NCI-H748 treated with DMSO at 0.1 percent for 48 hours (cell line): ENCODE results near the gene ARHGAP1.

Source experiments
- DNase-seq: peaks from one replicate; lab custom pipeline; 2025; lab: John Stamatoyannopoulos, UW

ARHGAP1 gene

DNA sequence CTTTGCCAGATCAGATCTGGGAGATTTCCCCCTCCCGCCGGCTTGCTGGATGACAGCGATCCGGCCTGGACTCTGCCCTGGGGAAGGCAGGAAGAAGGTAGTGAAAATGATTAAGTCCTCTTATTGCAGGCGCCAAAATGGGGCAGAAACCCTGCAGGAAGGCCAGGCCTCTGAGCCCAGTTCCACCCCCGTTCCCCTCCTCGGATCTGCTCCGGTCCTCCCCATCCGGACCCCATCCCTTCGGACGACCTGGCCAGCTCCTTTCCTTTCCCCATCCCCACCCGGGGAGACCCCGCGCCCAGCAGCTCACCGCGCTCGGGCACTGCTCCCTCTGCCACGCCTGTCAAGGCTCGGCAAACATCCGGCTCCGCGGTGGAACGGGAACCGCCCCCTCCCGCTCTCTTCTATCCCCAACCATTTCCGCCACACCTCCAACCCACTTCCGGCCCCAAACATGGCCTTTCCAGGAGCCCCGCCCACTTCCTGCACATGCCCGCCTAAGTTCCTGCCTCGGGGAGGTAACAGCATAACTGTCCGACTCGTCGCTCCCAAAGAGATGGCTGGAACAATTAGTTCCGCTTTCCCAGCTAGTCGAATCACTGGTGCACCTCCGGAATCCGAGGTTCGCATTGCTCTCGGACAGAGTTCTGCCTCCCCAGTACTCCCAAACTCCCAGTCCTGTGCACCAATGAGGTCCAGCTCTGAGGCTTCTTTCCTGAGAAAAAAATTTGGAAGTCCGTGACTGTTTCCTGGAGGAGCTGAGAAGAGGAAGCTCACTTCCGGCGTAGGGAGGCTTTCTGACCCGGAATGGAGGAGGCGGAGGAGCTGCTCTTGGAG is at the start of gene ARHGAP1, which contains the start of gene ZNF408:
Gene ARHGAP1, minus strand, starts transcription at position 379 of the 837 bp plus-strand sequence. CDS start 4,512 bp downstream, outside the sequence.
Gene ZNF408, plus strand, starts transcription at position 791 of the 837 bp plus-strand sequence. Its CDS starts 17 bp downstream, at position 808.
- DNase-seq: peak; percentile 98

DNA sequence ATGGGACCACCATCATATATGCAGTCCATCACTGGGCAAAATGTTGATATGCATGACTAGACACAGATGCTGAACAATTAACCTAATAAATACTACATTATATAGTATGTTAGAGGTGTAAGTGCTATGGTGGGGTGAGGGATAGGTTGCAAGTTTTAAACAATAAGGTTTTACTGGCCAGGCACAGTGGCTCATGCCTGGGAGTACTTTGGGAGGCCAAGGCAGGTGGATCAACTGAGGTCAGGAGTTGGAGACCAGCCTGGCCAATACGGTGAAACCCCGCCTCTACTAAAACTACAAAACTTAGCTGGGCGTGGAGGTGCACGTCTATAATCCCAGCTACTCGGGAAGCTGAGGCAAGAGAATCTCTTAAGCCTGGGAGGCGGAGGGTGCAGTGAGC is 46.7 kb upstream of the ARHGAP1 start:
- no peak for DNase-seq

DNA sequence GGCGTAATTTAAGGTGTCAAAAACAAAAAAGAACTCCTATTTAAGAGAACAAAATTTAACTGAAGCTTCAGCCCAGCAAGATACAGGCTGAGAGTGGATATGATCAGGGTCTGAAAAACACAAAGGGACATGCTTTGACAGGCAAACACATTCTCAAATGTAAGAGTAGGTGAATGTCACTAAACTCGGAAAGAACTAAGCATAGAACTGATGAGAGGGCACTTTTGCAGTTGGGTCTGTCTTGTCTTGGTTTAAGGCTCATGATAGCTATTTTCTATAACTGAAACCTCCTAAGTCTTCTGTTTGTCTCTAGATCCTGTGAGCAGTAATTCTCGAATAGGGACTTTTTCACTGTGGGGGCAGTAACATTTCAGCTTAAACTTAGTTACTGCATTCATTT is 45.6 kb upstream of the ARHGAP1 start:
- DNase-seq: no peak

DNA sequence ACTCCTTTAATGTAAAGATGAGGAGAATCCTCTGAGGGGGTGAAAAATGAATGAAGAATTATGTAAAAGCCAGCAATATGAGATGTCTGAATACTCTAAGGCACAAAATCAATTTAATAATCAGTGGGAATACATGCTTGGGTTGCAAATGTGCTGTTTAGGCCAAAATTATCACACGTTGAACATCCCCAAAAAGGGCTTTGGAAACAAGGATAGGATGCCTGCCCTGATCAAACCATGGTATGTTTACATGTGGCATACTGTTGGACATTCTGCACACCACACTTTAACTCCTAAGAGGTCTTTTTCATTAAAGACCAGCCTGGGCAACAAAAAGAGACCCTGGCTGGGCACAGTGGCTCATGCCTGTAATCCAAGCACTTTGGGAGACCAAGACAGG is 44.9 kb upstream of the ARHGAP1 start:
- DNase-seq: no peak

DNA sequence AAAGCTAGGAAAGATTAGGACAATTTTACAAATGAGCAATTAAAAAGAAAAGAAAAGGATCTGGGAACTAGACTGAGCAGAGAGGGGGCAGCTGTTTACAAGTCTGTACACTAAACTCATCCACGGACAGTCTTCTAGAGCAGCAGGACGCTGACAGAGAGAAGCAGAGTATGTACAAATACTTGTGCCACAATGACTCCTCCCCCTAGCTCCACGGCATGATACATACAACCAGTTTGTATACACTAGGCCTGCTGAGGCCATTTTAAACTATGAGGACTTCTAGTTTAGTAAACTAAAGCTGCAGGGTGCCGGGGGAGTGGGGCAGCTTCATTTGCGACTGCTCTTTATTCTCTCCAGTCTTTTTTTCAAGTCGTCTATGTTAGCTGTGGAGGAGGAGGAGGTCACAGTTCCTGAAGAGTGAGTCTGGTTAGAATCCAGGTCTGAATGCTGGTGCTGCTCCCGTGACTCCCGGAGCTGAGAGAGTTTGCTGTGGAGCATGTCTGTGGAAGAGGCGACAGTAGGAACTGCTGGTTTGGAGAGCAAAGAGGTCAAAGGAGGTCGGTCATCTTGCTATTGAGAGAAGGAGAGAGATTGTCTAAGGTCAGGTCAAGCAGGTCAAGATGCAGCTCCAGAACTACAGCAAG is 43.4 kb upstream of the ARHGAP1 start:
- DNase-seq: no peak

GRCh38 chr11:46743043-46743442 is 42.6 kb upstream of the ARHGAP1 start:
- no peak for DNase-seq

- DNase-seq: no peak
These were observed 41.4 kb upstream of the ARHGAP1 start for GRCh38 chr11:46741600-46742484.

GRCh38 chr11:46738887-46739286 is 38.5 kb upstream of the ARHGAP1 start:
- DNase-seq: no peak

- no peak for DNase-seq
These were observed 37.3 kb upstream of the ARHGAP1 start for GRCh38 chr11:46737699-46738098.

DNA sequence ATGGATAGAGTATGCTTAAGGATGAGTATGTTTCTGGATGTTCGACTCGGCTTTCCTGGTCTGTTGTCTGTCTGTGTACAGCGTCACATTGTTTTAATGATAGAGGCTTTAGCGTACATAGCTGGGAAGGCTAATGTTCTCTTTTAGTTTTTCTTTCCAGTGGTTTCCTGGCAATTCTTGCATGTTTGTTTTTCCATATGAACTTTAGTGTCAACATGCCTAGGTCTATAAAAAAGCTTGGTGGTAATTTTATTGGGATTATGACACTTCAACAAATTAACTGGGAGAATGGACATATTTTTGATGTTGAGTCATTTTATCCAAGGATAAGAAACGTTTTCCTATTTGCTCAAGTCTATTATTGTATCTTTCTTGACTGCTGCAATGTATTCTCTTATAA is 36.2 kb upstream of the ARHGAP1 start:
- no peak for DNase-seq

DNA sequence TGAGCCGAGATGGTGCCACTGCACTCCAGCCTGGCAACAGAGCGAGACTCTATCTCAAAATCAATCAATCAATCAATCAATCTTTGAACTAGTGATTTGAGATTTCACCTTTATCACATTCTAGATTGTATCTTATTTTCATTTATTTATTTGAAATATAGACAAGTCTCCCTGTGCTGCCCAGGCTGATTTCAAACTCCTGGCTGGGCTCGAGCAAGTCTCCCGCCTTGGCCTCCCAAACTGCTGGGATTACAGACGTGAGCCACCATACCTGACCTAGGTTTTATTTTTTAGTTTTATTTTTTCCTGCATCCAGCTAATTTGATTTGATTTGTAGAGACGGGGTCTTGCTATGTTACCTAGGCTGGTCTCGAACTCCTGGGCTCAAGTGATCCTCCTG is 35.7 kb upstream of the ARHGAP1 start:
- no peak for DNase-seq

DNA sequence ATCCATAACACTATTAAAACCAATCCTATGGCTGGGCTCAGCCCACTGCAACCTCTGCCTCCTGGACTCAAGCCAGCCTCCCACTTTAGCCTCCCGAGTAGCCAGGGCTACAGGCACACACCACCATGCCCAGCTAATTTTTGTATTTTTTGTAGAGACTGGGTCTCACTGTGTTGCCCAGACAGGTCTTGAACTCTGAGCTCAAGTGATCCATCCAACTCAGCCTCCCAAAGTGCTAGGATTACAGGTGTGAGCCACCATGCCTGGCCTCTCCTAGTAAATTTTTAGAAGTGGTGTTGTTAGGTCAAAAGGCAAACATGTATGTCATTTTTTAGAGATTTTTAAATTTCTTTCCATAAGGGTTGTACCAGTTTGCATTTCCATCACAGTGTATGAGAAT is 32.8 kb upstream of the ARHGAP1 start:
- DNase-seq: no peak

DNA sequence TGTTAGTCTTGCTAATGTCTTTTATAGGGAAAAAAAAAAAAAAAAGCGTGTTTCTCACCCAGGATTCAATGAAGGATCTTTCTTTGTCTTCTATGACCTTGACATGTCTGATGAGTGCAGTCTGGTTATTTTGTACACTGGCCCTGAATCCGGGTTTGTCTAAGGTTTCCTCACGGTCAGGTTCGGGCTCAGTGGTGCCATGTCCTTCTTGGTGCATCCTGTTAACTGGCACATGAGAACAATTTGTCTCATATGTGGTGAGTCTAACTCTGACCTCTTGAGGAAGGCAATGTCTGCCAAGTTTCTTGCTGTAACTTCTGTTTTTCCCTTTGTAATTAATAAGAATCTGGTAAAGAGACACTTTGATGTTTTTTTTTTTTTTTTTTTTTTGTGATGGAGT is 31.1 kb upstream of the ARHGAP1 start:
- no peak for DNase-seq

GRCh38 chr11:46729110-46730027 is 28.9 kb upstream of the ARHGAP1 start:
- DNase-seq: no peak

GRCh38 chr11:46728659-46729040 is 28.2 kb upstream of the ARHGAP1 start:
- no peak for DNase-seq

- DNase-seq: no peak
These were observed 27.7 kb upstream of the ARHGAP1 start for GRCh38 chr11:46727952-46728658.

- DNase-seq: no peak
These were observed 25.9 kb upstream of the ARHGAP1 start for GRCh38 chr11:46726206-46726862.

DNA sequence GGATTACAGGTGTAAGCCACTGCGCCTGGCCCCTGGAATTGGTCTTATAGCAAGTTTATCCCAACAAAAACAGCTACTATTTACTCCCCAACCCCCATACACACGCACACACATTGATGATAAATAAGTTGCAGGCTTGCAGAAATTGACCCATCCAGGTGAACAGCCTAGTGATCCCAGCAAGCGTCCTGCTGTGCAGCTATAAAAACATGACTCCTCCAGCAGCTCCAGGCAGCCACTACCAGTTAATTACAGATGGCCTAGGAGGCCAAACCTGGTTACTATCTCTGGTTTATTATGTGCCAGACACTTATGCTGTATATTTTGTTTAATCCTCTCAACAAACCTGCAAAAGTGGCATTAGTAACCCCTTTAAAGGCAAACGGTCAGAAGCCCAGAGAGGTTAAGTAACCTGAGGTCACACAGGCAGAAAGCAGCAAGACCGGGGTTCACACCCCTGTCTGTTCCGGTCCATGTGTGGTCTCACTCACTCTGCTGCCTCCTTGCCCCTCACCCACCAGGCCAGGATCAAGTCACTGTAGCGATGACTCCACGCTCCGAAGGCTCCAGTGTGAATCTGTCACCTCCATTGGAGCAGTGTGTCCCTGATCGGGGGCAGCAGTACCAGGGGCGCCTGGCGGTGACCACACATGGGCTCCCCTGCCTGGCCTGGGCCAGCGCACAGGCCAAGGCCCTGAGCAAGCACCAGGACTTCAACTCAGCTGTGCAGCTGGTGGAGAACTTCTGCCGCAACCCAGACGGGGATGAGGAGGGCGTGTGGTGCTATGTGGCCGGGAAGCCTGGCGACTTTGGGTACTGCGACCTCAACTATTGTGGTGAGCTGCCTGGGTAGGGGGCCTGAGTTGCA is 25.2 kb upstream of the ARHGAP1 start:
- no peak for DNase-seq

- no peak for DNase-seq
These were observed 23.7 kb upstream of the ARHGAP1 start for GRCh38 chr11:46724088-46724487.
